Liver (tissue), 3 donors: ENCODE results near the gene MARK1.

ENCODE experiments used
- RAD21 ChIP-seq, 2 donors: IDR thresholded peaks; 2 replicates each; pipeline ENCODE4 v1.6.1; 2016; ENCODE audit warnings: antibody characterized with exemption in 2 of 2, mild to moderate bottlenecking in 2 of 2
- YY1 ChIP-seq: IDR thresholded peaks from 2 replicates; pipeline ENCODE4 v1.6.1; 2016; ENCODE audit warnings: antibody characterized with exemption, mild to moderate bottlenecking
- TF ChIP-seq, protein P1 (sequence below): fragments of 150-350 bp; IDR thresholded peaks from 2 replicates; pipeline ENCODE4 v1.5.1; 2017; ENCODE audit warnings: improper control_type of control experiment, low read depth, low read length; ENCODE audit not compliant: missing input control
- TF ChIP-seq, protein P2 (sequence below): IDR thresholded peaks from 2 replicates; pipeline ENCODE4 v1.6.1; 2016; ENCODE audit warnings: antibody characterized with exemption
- TF ChIP-seq, protein P3 (sequence below): IDR thresholded peaks from 2 replicates; pipeline ENCODE4 v1.6.1; 2016; ENCODE audit warnings: antibody characterized with exemption
- TF ChIP-seq, protein P4 (sequence below): IDR thresholded peaks from 2 replicates; pipeline ENCODE4 v1.6.1; 2016; ENCODE audit warnings: antibody characterized with exemption, mild to moderate bottlenecking
- donor health status: healthy.
- donor health status: healthy.

DNA sequence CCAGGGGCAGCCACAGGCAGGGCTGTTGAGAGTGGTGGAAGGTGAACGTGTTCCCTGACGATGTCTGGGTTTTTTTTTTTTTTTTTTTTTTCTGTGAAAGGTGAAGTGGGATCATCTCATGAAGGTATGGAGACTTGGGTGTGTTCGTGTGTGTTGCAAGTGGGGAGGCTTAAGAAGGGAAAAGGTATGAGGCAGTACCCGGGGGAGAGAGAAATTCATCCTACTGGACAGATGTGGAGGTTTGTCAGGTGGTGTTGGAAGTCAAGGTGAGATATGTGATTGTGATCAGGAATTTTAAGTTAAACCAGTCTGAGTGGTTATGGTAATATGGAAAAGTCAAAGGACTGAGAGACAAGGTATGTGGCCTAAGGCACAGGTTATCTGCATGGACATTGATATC is 167.5 kb downstream of the MARK1 start:
- TF ChIP-seq, protein P1, sequence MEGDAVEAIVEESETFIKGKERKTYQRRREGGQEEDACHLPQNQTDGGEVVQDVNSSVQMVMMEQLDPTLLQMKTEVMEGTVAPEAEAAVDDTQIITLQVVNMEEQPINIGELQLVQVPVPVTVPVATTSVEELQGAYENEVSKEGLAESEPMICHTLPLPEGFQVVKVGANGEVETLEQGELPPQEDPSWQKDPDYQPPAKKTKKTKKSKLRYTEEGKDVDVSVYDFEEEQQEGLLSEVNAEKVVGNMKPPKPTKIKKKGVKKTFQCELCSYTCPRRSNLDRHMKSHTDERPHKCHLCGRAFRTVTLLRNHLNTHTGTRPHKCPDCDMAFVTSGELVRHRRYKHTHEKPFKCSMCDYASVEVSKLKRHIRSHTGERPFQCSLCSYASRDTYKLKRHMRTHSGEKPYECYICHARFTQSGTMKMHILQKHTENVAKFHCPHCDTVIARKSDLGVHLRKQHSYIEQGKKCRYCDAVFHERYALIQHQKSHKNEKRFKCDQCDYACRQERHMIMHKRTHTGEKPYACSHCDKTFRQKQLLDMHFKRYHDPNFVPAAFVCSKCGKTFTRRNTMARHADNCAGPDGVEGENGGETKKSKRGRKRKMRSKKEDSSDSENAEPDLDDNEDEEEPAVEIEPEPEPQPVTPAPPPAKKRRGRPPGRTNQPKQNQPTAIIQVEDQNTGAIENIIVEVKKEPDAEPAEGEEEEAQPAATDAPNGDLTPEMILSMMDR, result no peak
- TF ChIP-seq RAD21 (IDR thresholded peaks at IDR 0.05) (no peak), YY1 (no peak)
- TF ChIP-seq, protein P2, sequence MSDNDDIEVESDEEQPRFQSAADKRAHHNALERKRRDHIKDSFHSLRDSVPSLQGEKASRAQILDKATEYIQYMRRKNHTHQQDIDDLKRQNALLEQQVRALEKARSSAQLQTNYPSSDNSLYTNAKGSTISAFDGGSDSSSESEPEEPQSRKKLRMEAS, result no peak
- TF ChIP-seq, protein P3, sequence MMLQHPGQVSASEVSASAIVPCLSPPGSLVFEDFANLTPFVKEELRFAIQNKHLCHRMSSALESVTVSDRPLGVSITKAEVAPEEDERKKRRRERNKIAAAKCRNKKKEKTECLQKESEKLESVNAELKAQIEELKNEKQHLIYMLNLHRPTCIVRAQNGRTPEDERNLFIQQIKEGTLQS, result no peak
- TF ChIP-seq, protein P4, sequence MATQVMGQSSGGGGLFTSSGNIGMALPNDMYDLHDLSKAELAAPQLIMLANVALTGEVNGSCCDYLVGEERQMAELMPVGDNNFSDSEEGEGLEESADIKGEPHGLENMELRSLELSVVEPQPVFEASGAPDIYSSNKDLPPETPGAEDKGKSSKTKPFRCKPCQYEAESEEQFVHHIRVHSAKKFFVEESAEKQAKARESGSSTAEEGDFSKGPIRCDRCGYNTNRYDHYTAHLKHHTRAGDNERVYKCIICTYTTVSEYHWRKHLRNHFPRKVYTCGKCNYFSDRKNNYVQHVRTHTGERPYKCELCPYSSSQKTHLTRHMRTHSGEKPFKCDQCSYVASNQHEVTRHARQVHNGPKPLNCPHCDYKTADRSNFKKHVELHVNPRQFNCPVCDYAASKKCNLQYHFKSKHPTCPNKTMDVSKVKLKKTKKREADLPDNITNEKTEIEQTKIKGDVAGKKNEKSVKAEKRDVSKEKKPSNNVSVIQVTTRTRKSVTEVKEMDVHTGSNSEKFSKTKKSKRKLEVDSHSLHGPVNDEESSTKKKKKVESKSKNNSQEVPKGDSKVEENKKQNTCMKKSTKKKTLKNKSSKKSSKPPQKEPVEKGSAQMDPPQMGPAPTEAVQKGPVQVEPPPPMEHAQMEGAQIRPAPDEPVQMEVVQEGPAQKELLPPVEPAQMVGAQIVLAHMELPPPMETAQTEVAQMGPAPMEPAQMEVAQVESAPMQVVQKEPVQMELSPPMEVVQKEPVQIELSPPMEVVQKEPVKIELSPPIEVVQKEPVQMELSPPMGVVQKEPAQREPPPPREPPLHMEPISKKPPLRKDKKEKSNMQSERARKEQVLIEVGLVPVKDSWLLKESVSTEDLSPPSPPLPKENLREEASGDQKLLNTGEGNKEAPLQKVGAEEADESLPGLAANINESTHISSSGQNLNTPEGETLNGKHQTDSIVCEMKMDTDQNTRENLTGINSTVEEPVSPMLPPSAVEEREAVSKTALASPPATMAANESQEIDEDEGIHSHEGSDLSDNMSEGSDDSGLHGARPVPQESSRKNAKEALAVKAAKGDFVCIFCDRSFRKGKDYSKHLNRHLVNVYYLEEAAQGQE, result no peak
